ENCODE measurements around the gene ARMC7.

DNA sequence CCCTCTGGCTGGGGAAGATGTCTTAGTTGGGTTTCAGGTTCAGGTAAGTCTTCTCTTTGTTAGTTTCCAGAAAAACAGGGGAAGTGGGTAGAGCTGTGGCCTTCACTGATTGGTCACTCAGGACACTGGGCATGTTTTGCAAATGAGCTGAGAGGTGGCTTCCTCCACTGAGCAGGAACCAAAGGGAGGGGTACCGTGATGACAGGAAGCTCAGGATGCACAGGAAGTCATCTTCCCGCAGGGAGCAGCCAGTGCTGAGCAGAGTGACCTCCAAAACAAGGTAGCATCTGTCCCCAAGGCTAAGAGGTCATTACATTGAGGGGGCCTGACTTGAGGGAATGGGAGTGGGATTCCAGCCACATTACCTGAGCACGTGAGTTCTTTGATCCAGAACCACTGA lies 16.2 kb downstream of the ARMC7 start:
- no peak for TF ChIP-seq POLR2A (IDR thresholded peaks at IDR 0.05; ENCODE audit: low read depth)
- TF ChIP-seq, protein P1, sequence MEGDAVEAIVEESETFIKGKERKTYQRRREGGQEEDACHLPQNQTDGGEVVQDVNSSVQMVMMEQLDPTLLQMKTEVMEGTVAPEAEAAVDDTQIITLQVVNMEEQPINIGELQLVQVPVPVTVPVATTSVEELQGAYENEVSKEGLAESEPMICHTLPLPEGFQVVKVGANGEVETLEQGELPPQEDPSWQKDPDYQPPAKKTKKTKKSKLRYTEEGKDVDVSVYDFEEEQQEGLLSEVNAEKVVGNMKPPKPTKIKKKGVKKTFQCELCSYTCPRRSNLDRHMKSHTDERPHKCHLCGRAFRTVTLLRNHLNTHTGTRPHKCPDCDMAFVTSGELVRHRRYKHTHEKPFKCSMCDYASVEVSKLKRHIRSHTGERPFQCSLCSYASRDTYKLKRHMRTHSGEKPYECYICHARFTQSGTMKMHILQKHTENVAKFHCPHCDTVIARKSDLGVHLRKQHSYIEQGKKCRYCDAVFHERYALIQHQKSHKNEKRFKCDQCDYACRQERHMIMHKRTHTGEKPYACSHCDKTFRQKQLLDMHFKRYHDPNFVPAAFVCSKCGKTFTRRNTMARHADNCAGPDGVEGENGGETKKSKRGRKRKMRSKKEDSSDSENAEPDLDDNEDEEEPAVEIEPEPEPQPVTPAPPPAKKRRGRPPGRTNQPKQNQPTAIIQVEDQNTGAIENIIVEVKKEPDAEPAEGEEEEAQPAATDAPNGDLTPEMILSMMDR (IDR thresholded peaks at IDR 0.05) = no peak
- no peak for TF ChIP-seq EP300 (IDR thresholded peaks at IDR 0.05)
- no peak for TF ChIP-seq POLR2AphosphoS5 (IDR thresholded peaks at IDR 0.05)

Data from esophagus muscularis mucosa (tissue), 4 donors.